Measurements from ENCODE around the gene MET. TPM values are rescaled to one million over a fixed set of nuclear protein-coding genes. Genes with fewer than 3 reads are reported as not detected.
"Not testable (repeated sequence)": the region's sequence is repeated elsewhere in the genome, so short reads cannot be mapped to it uniquely, and the experiment has no call there.

The MET gene
- total and polyA plus RNA-seq, 2 of the 8 experiments (the other 6 are each of a cell fraction or from before 2014, with no cell fraction given), result 3.5 to 12.9 TPM

- H3K56ac ChIP-seq (replicated peaks; ENCODE audit: insufficient read length, low read depth, low read length); H3K4ac ChIP-seq (replicated peaks; ENCODE audit: insufficient read length, low read depth, low read length); H3K27me3 ChIP-seq (replicated peaks in 1 of 4; ENCODE audit: control insufficient read depth in 3 of 4, extremely low read depth in 1 of 4, insufficient read depth in 3 of 4, low read length in 3 of 4); H3K4me1 ChIP-seq (replicated peaks in 1 of 4; ENCODE audit: control insufficient read depth in 3 of 4, insufficient read depth in 4 of 4, low read length in 3 of 4); H4K5ac ChIP-seq (ENCODE audit: insufficient read length, low read depth, low read length); H4K91ac ChIP-seq (replicated peaks; ENCODE audit: insufficient read length, low read length); H2BK20ac ChIP-seq (ENCODE audit: low read length); H3K14ac ChIP-seq (ENCODE audit: insufficient read length); POLR2A ChIA-PET (ENCODE audit: partially characterized antibody); H3K23ac ChIP-seq (ENCODE audit: insufficient read length); H3K18ac ChIP-seq (ENCODE audit: extremely low read depth, low read length); H3K36me3 ChIP-seq (ENCODE audit: control insufficient read depth in 2 of 4, insufficient read depth in 4 of 4, low read length in 3 of 4); H2BK5ac ChIP-seq (ENCODE audit: low read depth, low read length); H3K27ac ChIP-seq (ENCODE audit: low read depth, low read length); H3K79me1 ChIP-seq (ENCODE audit: low read depth, low read length); H4K20me1 ChIP-seq (replicated peaks in 1 of 2; ENCODE audit: control insufficient read depth in 1 of 2, insufficient read depth in 2 of 2, low read length in 2 of 2); FAIRE-seq; H2BK15ac ChIP-seq (ENCODE audit: low read length); H3K4me3 ChIP-seq (ENCODE audit: extremely low read depth in 1 of 4, insufficient read depth in 2 of 4, low read depth in 3 of 4, low read length in 4 of 4); H4K8ac ChIP-seq (ENCODE audit: extremely low read depth, insufficient read depth, low read length); H2AK5ac ChIP-seq (ENCODE audit: low read depth, low read length); H2AFZ ChIP-seq (ENCODE audit: low read length); H2BK120ac ChIP-seq (replicated peaks; ENCODE audit: low read depth, low read length); DNase-seq (ENCODE audit: low read depth in 1 of 2, low spot score in 2 of 2); H3K9ac ChIP-seq (replicated peaks in 1 of 4; ENCODE audit: extremely low read depth in 1 of 4, low read depth in 3 of 4, low read length in 3 of 4); H3K23me2 ChIP-seq (ENCODE audit: low read depth, low read length); H2BK12ac ChIP-seq (ENCODE audit: low read depth, low read length); H3K79me2 ChIP-seq (ENCODE audit: control insufficient read depth in 1 of 2, insufficient read depth in 2 of 2, low read length in 2 of 2); H3K4me2 ChIP-seq (ENCODE audit: insufficient read depth in 1 of 2, low read depth in 2 of 2, low read length in 2 of 2); H3K9me3 ChIP-seq (ENCODE audit: insufficient read depth in 2 of 2, low read depth in 1 of 2, low read length in 1 of 2): not testable (repeated sequence)
- 84% methylated on average over 5 of the region's 5 CpGs; no CpG with 5 or more reads in 1 of the 2 experiments for WGBS, 2 experiments (ENCODE audit: extremely low coverage in 1 of 2, insufficient coverage in 1 of 2, insufficient read length in 1 of 2, insufficient replicate concordance in 2 of 2, low coverage in 1 of 2, low lambda C conversion rate in 2 of 2, missing lambda C conversion rate in 1 of 2)
- CTCF ChIA-PET (ENCODE audit: partially characterized antibody), result interaction anchor here (0.6 to 1.4 kb wide), 3 partner anchors 27 to 310 kb away, joined by 3 read pairs; no protein-coding TSS in a partner anchor
Observed at GRCh38 chr7:116759642-116760041, 87.6 kb downstream of the MET start.
